K562 (cell line): ENCODE data around the gene PRKRIP1. TPM values are rescaled to one million over a fixed set of nuclear protein-coding genes. Genes with fewer than 3 reads are reported as not detected.
A peak's percentile ranks its signal among the peaks of the same experiment; 100 is the strongest.

Source experiments
- ARHGAP35 ChIP-seq: fragments of 450-650 bp; IDR thresholded peaks from 2 replicates; pipeline ENCODE4 v1.6.1; 2018; ENCODE audit not compliant: partially characterized antibody
- BMI1 ChIP-seq: fragments of 150-350 bp; IDR thresholded peaks from 2 replicates; pipeline ENCODE4 v1.6.1; 2014; ENCODE audit warnings: low read length
- BRF1 ChIP-seq: IDR thresholded peaks from 3 replicates; pipeline ENCODE4 v1.6.1; 2011; ENCODE audit warnings: borderline replicate concordance, mild to moderate bottlenecking; ENCODE audit not compliant: insufficient read length; ENCODE audit errors: extremely low read depth
- CREM ChIP-seq: IDR thresholded peaks from 2 replicates; pipeline ENCODE4 v1.6.1; 2014; ENCODE audit warnings: antibody characterized with exemption, low read depth
- CSDE1 ChIP-seq, 2 experiments: fragments of 450-650 bp; IDR thresholded peaks; 2 replicates each; pipeline ENCODE4 v1.6.1; 2016; ENCODE audit warnings: mild to moderate bottlenecking in 1 of 2
- ETV1 ChIP-seq: fragments of 450-650 bp; conservative IDR thresholded peaks from 2 replicates; pipeline ENCODE4 v1.6.1; 2016; ENCODE audit warnings: missing genetic modification characterization, control low read depth, low read depth, missing compliant biosample characterization
- MAZ ChIP-seq, 2 experiments: fragments of 450-650 bp in 1 of 2; sonication (generic) in 1 of 2; formaldehyde crosslinking; IDR thresholded peaks in 1 of 2; conservative IDR thresholded peaks in 1 of 2; 2 replicates each; pipeline versions ENCODE4 v1.4.0 to v1.5.0; 2020; ENCODE audit warnings: mild to moderate bottlenecking in 1 of 2, missing genetic modification reagents in 1 of 2
- NONO ChIP-seq, 2 experiments: fragments of 200-400 bp in 1 of 2; fragments of 450-650 bp in 1 of 2; formaldehyde crosslinking in 1 of 2; IDR thresholded peaks; 2 replicates each; pipeline ENCODE4 v1.6.1; 2017; ENCODE audit warnings: low read depth in 2 of 2, mild to moderate bottlenecking in 2 of 2, moderate library complexity in 2 of 2, low read length in 1 of 2
- PCBP1 ChIP-seq: fragments of 200-400 bp; formaldehyde crosslinking; IDR thresholded peaks from 2 replicates; pipeline ENCODE4 v1.6.1; 2018; ENCODE audit warnings: mild to moderate bottlenecking, low read depth, low read length; ENCODE audit not compliant: poor library complexity, severe bottlenecking
- SPI1 ChIP-seq: IDR thresholded peaks from 2 replicates; pipeline ENCODE4 v1.6.1; 2011; ENCODE audit warnings: low read depth, low read length, control low read depth, borderline replicate concordance
- SRF ChIP-seq, 2 experiments: fragments of 250-450, 450-650 bp in 1 of 2; sonication (Bioruptor Pico) in 1 of 2; sonication (generic) in 1 of 2; formaldehyde crosslinking; IDR thresholded peaks; 2 replicates each; pipeline versions ENCODE4 v1.5.0 to v1.5.1; 2020 to 2022; ENCODE audit warnings: mild to moderate bottlenecking in 1 of 2, missing genetic modification reagents in 1 of 2
- TAL1 ChIP-seq: fragments of 450-650 bp; IDR thresholded peaks from 2 replicates; pipeline ENCODE4 v1.6.1; 2016; ENCODE audit warnings: mild to moderate bottlenecking
- ZBTB7A ChIP-seq: IDR thresholded peaks from 2 replicates; pipeline ENCODE4 v1.6.1; 2011; ENCODE audit warnings: low read depth, mild to moderate bottlenecking, low read length, moderate library complexity, borderline replicate concordance; ENCODE audit not compliant: control insufficient read depth
- ZKSCAN8 ChIP-seq: fragments of 200-800 bp; sonication (Bioruptor generic); IDR thresholded peaks from 2 replicates; pipeline ENCODE4 v1.6.1; 2016; ENCODE audit warnings: missing genetic modification characterization, missing compliant biosample characterization
- ZNF124 ChIP-seq: sonication (generic); formaldehyde crosslinking; IDR thresholded peaks from 2 replicates; pipeline ENCODE4 v1.8.1; 2022; ENCODE audit warnings: missing genetic modification reagents
- ZNF589 ChIP-seq: fragments of 200-800 bp; sonication (Bioruptor generic); IDR thresholded peaks from 2 replicates; pipeline ENCODE4 v1.6.1; 2016; ENCODE audit warnings: low read depth, missing genetic modification characterization, missing compliant biosample characterization
- ZNF778 ChIP-seq: fragments of 450-650 bp; formaldehyde crosslinking; IDR thresholded peaks from 2 replicates; pipeline ENCODE4 v1.4.0; 2020; ENCODE audit warnings: mild to moderate bottlenecking, moderate library complexity
- polyA plus RNA-seq, 8 experiments: library from polyadenylated mRNA; depleted of rRNA in 4 of 8; stranded (reverse) in 5 of 8; unstranded in 3 of 8; fragments of >200 nt; fragmentation: Nextera tagmentation in 2 of 8; fragmentation: Illumina TruSeq in 1 of 8; extraction: Ambion mirVana in 2 of 8; extraction: Trizol in 1 of 8; gene quantifications; 2 replicates each; pipeline versions ENCODE4 v1.2.1 to v1.2.3, GENCODE V29; 2011 to 2014; ENCODE audit warnings: inconsistent platforms in 1 of 8, missing spikeins in 1 of 8
- total RNA-seq, 7 experiments: library from RNA; depleted of rRNA in 6 of 7; stranded (reverse); fragments of >200 nt in 6 of 7; fragmentation: Illumina TruSeq in 2 of 7; extraction: Trizol in 2 of 7; gene quantifications; 2 replicates each; pipeline versions ENCODE4 v1.2.1 to v1.2.3, GENCODE V29; 2011 to 2021; ENCODE audit warnings: low replicate concordance in 1 of 7
- TF ChIP-seq, protein P1 (sequence below): fragments of 250-450 bp; sonication (Bioruptor Pico); IDR thresholded peaks from 2 replicates; pipeline ENCODE4 v1.8.0; 2022; ENCODE audit warnings: moderate library complexity, mild to moderate bottlenecking, inconsistent platforms
- TF ChIP-seq, protein P2 (sequence below), 2 experiments: IDR thresholded peaks; 2 replicates each; pipeline ENCODE4 v1.6.1; 2011; ENCODE audit warnings: borderline replicate concordance in 1 of 2, control low read depth in 1 of 2, low read depth in 1 of 2, low read length in 1 of 2, mild to moderate bottlenecking in 1 of 2, mixed read lengths in 1 of 2, moderate library complexity in 1 of 2; ENCODE audit not compliant: insufficient read depth in 1 of 2, insufficient read length in 1 of 2, poor library complexity in 1 of 2, severe bottlenecking in 1 of 2; ENCODE audit errors: extremely low read depth in 1 of 2

PRKRIP1 gene
- total and polyA plus RNA-seq, 9 of the 15 experiments (the other 6 are each of a cell fraction or from before 2014, with no cell fraction given): 14.9 to 52.1 (median 19.8) TPM

DNA sequence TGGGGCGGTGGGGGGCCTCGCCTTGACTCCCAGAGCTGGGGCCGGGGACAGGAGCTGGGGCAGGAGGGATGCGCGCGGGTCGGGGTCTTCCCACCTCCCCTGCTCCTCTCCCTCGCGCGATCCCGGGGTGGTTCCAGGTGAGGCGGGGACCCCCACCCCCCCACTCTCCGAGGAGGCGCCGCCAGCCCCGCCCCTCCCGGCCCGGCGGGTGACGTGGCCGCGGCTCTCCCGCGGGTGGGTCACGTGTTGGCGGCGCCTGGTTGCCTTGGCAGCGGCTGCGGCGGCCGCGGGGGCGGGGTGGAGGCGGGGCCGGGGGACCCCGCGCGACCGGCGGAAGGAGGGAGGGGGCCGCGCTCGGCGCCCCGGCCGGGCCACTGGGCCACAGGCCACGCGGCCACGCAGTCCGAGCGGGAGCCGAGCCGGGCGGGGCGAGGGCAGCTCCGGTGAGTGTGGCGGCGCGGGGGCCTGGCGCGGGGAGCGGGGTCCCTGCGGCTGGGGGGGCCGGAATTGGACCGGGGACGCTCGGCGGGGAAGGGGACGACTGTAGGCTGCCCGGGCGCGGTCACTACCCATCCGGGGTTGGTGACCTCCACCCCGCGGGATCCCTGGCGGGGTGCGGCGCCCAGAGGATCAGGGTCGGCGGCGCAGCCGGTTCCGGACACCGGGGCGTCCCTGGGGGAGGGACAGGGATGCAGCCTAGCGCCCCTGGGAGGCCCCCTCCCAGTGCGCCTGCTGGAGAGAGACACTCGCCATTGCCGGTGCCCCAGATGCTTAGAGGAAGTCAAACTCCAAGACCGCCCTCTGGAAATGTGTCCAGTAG, 37.3 kb downstream of the PRKRIP1 start, which contains the start of gene ORAI2 (continued):
- TF ChIP-seq, protein P1, sequence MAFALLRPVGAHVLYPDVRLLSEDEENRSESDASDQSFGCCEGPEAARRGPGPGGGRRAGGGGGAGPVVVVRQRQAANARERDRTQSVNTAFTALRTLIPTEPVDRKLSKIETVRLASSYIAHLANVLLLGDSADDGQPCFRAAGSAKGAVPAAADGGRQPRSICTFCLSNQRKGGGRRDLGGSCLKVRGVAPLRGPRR (CRISPR knock-in tag): no peak
- peak in 1 of 2 experiments; percentile 69; a peak in 1 of 4 replicates for TF ChIP-seq NONO (IDR thresholded peaks at IDR 0.05; ENCODE audit: low read depth in 2 of 2, low read length in 1 of 2)
- TF ChIP-seq PCBP1: peak; percentile 58
- TF ChIP-seq, protein P2, sequence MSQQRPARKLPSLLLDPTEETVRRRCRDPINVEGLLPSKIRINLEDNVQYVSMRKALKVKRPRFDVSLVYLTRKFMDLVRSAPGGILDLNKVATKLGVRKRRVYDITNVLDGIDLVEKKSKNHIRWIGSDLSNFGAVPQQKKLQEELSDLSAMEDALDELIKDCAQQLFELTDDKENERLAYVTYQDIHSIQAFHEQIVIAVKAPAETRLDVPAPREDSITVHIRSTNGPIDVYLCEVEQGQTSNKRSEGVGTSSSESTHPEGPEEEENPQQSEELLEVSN (IDR thresholded peaks at IDR 0.05; ENCODE audit: borderline replicate concordance in 1 of 2, extremely low read depth in 1 of 2, insufficient read depth in 1 of 2, insufficient read length in 1 of 2, low read depth in 1 of 2, low read length in 1 of 2, poor library complexity in 1 of 2, severe bottlenecking in 1 of 2): peak; percentile 74
- TF ChIP-seq ETV1 (tag): peak; percentile 55
- peak; percentile 43 for TF ChIP-seq ZBTB7A
- no peak for TF ChIP-seq BRF1
- TF ChIP-seq CREM: peak; percentile 89
- TF ChIP-seq SPI1: peak; percentile 20; the same call in 1 of the 2 replicates
- peak; percentile 59; the same call in 1 of the 2 replicates for TF ChIP-seq BMI1
- TF ChIP-seq MAZ (CRISPR knock-in tag; conservative IDR thresholded peaks at IDR 0.05 in 1 of 2, IDR thresholded peaks at IDR 0.05 in 1 of 2): peak; percentile 27 to 87; a peak in 3 of 4 replicates
- no peak for TF ChIP-seq ZNF589 (CRISPR knock-in tag)
- no peak for TF ChIP-seq ZNF778
- TF ChIP-seq ZNF124 (CRISPR knock-in tag): no peak
- no peak for TF ChIP-seq ZKSCAN8 (CRISPR knock-in tag)
- TF ChIP-seq CSDE1 (IDR thresholded peaks at IDR 0.05): no peak
- no peak for TF ChIP-seq ARHGAP35
- 0 out of 4 replicates have a peak, but pooled peaks of 1 of the 2 experiments have one; percentile 17 for TF ChIP-seq SRF (CRISPR knock-in tag; IDR thresholded peaks at IDR 0.05)
- TF ChIP-seq TAL1: no peak
- TF ChIP-seq, all 486 proteins: peak for 61
